Aorta (tissue), 5 donors: Measurements from ENCODE around the gene FBXW8. TPM values are rescaled to one million over a fixed set of nuclear protein-coding genes. Genes with fewer than 3 reads are reported as not detected.
"Not testable (repeated sequence)": the region's sequence is repeated elsewhere in the genome, so short reads cannot be mapped to it uniquely, and the experiment has no call there.

Experiments
- ATAC-seq: fragments of 200-7000 bp; cut with Tn5 transposase; one replicate; pipeline ENCODE4 v1.9.1; 2022; ENCODE audit warnings: moderate library complexity; ENCODE audit not compliant: low FRiP score
- DNase-seq, 2 donors: peaks; one replicate each; pipeline ENCODE4 v3.0.0-alpha.2; 2020
- H3K27ac ChIP-seq, 2 donors: one replicate each; pipeline ENCODE4 v1.5.1; 2013; ENCODE audit warnings: low read length in 2 of 2, mild to moderate bottlenecking in 2 of 2, moderate library complexity in 2 of 2, control low read depth in 1 of 2, inconsistent platforms in 1 of 2, low read depth in 1 of 2
- H3K27me3 ChIP-seq, 2 donors: one replicate each; pipeline ENCODE4 v1.6.1; 2013; ENCODE audit warnings: control low read depth in 1 of 2, low read length in 1 of 2, mild to moderate bottlenecking in 1 of 2, moderate library complexity in 1 of 2; ENCODE audit not compliant: insufficient read depth in 2 of 2, control insufficient read depth in 1 of 2
- H3K36me3 ChIP-seq, 2 donors: one replicate each; pipeline ENCODE4 v1.6.1; 2013; ENCODE audit warnings: control low read depth in 1 of 2, low read length in 1 of 2, mild to moderate bottlenecking in 1 of 2; ENCODE audit not compliant: insufficient read depth in 2 of 2, control insufficient read depth in 1 of 2
- H3K4me1 ChIP-seq, 2 donors: one replicate each; pipeline ENCODE4 v1.6.1; 2013; ENCODE audit warnings: low read length in 2 of 2, control low read depth in 1 of 2, mild to moderate bottlenecking in 1 of 2, moderate library complexity in 1 of 2; ENCODE audit not compliant: insufficient read depth in 2 of 2, control insufficient read depth in 1 of 2
- H3K4me3 ChIP-seq, 2 donors: one replicate each; pipeline ENCODE4 v1.5.1; 2013; ENCODE audit warnings: low read length in 2 of 2, control low read depth in 1 of 2, mild to moderate bottlenecking in 1 of 2
- H3K9me3 ChIP-seq: one replicate; pipeline ENCODE4 v1.6.1; 2013; ENCODE audit warnings: mild to moderate bottlenecking, low read length; ENCODE audit not compliant: control insufficient read depth
- WGBS, 2 donors: extraction: QIAGEN DNeasy Blood & Tissue Kit; methylation state at CpG; one replicate each; pipeline ENCODE4 v1.1.7; 2013; 5-methylcytosine and 5-hydroxymethylcytosine counted together
- intact Hi-C, 2 donors: fragments of 100-400 bp; cut with DNase I; formaldehyde crosslinking; loops; one replicate each; pipeline versions ENCODE4 v1.14.2 to v1.15.0; 2022
- polyA plus RNA-seq, 2 donors: library from polyadenylated mRNA; stranded (reverse); fragments of 200-250 nt; gene quantifications; one replicate each; pipeline ENCODE4 v1.2.3, GENCODE V29; 2013
- total RNA-seq, 2 donors: library from RNA; stranded (reverse); fragmentation: NEBNext Ultra II Directional; extraction: Animal tissue kit (Norgen Biotek cat#: 25700); gene quantifications; one replicate each; pipeline ENCODE4 v1.2.1, GENCODE V29; 2021
- donor health status: healthy with polysubstance abuse.
- donor health status: Bipolar disorder and iron deficiency.
- donor health status: DM: no; HTN: no; CAD: no.
- donor health status: DM: no; HTN: no; CAD: no.
- donor health status: DM: yes; HTN: yes; CAD: no.

The FBXW8 gene
- total and polyA plus RNA-seq, 4 donors, result 2.3 to 18.7 (median 8.6) TPM

DNA sequence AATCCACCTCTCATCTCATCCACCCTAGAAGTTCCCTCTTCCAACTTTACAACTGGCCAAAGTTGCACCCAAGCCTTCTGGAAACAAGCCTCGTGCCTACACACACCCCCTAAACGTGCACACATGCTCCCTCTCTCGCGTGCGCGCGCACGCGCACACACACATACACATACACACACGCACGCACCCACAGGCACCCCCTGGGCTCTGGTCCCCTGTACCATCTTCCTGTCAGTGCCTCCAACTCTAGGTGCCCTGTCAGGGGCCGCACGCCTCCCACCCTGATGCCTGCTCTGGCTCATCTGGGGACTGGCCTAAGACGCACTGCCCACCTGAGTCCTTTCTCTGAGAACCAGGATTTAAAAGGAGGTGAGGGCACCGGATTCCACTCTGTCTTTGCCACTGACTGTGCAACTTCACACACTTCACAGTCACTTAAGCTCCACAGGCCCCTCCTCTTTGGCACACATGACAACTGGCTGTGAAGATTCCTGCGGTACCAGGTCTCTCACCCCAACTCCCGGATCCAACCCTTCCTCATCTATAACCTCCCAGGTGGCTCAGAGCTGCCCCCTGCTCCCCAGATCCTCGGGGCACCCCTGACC lies 142.9 kb downstream of the FBXW8 start:
- WGBS, 2 donors, result 87 to 93% methylated on average over 18 of the region's 18 CpGs
- Histone ChIP-seq H3K4me3 (no peak overlapping the region), H3K27ac (no peak overlapping the region), H3K4me1 (no peaks in the 10 kb centered on the region), H3K9me3 (no peaks in the 10 kb centered on the region), H3K27me3 (no peaks in the 10 kb centered on the region), H3K36me3 (no peaks in the 10 kb centered on the region)
- intact Hi-C loops, result no loop called here
- ATAC-seq (no peak), DNase-seq (no peak)

DNA sequence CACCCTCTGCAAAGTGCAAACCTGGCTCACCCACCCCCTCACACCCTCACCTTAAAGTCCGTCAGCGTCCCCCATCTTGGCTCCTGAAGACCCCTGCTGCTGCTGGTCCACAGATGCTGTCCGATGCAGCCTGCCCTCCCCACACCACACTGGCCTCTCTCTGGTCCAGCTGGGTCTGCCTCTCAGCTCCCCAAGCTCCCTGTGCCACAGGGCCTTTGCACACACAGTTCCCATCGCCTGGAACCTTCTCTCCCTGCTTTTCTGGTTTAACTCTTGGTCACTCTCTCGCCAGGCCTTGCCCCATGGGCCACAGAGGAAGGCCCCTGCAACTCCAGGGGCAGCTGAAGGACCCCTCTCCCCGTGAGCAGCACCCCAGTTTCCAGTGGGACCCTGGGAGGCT lies 143.5 kb downstream of the FBXW8 start:
- Histone ChIP-seq H3K4me3 (no peak overlapping the region), H3K9me3 (no peaks in the 10 kb centered on the region), H3K36me3 (no peaks in the 10 kb centered on the region), H3K27ac (no peak overlapping the region), H3K27me3 (no peaks in the 10 kb centered on the region), H3K4me1 (no peaks in the 10 kb centered on the region)
- no peak for ATAC-seq
- no peak for DNase-seq
- 96% methylated on average over 6 of the region's 6 CpGs for WGBS, 2 donors
- intact Hi-C loops, result no loop called here

DNA sequence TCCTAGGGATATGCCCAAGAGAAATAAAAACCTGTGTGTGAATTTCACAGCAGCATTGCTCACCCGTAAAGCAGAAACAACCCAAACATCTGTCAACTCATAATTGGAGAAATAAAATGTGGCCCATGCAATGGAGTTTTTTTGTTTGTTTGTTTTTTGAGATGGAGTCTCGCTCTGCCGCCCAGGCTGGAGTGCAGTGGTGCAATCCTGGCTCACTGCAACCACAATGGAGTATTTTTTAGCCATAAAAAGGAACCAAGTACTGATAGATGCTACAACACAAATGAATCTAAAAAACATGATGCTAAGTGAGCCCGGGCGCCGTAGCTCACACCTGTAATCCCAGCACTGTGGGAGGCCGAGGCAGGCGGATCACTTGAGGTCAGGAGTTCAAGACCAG lies 146.9 kb downstream of the FBXW8 start:
- H3K4me1 ChIP-seq, H3K4me3 ChIP-seq, H3K9me3 ChIP-seq, ATAC-seq, H3K36me3 ChIP-seq, H3K27me3 ChIP-seq, intact Hi-C loops, DNase-seq, H3K27ac ChIP-seq: not testable (repeated sequence)
- 92 to 93% methylated on average over 8 of the region's 8 CpGs for WGBS, 2 donors

DNA sequence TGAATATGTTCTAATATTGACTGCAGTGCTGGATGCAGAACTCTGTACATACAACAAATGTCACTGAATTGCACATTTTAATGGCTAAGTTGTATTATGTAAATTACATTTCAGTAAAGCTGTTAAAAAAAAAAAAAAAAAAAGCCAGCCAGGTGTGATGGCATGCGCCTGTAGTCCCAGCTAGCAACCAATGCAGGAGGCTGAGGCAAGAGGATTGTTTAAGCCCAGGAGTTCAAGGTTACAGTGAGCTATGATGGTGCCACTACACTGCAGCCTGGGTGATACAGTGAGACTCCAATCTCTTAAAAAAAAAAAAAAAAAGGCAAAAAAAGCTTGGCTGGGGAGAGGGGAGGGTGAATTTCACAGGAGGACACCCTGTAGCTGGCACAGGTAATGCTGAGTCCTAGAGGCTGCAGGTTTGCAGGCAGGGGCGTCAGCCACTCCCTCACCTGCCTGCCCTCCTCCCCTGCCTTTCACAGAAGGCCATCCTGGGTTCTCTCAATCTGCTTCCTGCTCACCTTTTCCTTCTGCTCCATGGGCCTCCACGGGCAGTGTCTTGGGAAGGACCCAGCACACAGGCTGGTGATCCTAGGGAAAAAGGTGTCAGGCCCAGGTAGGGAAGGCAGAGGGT lies 147.8 kb downstream of the FBXW8 start:
- H3K36me3 ChIP-seq, result no peaks in the 10 kb centered on the region
- no peak overlapping the region for H3K4me3 ChIP-seq
- H3K27me3 ChIP-seq, result no peaks in the 10 kb centered on the region
- DNase-seq, result no peak
- intact Hi-C loops, result no loop called here
- H3K4me1 ChIP-seq, result no peaks in the 10 kb centered on the region
- 88 to 89% methylated on average over 3 of the region's 3 CpGs for WGBS, 2 donors
- ATAC-seq, result no peak
- H3K9me3 ChIP-seq, result no peaks in the 10 kb centered on the region
- H3K27ac ChIP-seq, result no peak overlapping the region

DNA sequence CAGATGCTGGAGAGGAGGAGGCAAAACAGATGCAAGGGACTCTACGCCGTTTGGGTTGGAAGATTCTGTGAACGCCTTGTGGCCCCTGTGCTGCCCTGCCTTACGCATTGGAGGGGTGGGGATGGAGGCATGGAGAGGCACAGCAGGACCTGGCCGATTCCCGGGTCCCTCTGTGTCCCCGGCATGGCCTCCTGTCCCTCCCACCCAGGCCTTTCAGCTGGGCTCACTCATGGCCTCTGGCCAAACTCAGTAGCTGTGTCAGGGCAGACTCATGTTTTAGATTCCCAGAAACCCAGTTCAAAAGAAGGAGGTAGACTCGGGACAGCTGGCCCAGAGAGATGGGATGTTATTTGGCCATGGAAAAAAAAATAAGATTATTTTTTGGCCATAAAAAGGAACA lies 148.4 kb downstream of the FBXW8 start:
- no peak for ATAC-seq
- WGBS, 2 donors, result 36 to 45% methylated on average over 8 of the region's 8 CpGs
- no peaks in the 10 kb centered on the region for H3K27me3 ChIP-seq
- H3K4me3 ChIP-seq, result no peak overlapping the region
- H3K36me3 ChIP-seq, result no peaks in the 10 kb centered on the region
- no peak for DNase-seq
- no peaks in the 10 kb centered on the region for H3K4me1 ChIP-seq
- H3K9me3 ChIP-seq, result no peaks in the 10 kb centered on the region
- H3K27ac ChIP-seq, result no peak overlapping the region
- intact Hi-C loops, result no loop called here

DNA sequence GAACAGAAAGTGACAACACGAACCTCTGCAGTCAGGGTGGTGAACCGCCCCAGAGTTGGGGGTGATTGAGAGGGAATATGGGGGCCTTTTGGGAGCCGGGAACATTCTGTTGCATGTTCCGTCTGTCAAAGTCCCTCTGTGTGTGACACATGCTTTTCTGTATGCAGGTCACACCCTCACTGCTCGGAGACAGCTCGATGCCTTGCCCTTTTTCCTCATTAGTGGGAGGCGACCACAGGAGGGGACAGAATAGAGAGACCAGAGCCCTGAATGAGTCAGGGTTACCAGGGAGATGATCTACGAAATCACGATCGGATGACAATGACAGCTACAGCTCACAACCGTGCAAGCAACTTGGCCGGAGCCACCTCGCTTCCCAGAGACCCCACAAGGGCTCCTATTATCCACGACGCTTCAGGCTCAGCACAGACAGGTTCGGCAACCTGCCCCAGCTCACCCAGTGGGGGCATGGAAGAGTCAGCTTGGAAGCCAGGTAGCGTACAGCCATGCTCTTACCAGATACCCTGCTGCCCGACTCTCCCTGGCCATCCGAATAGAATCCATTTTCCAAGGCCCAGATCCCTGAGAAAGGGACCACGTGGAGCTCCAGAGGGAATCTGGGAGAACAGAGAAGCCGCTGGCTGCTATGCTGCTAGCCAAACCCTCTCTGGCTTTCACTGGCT lies 149.6 kb downstream of the FBXW8 start:
- Histone ChIP-seq H3K27ac (no peak overlapping the region), H3K9me3 (no peaks in the 10 kb centered on the region), H3K27me3 (no peaks in the 10 kb centered on the region), H3K36me3 (no peaks in the 10 kb centered on the region), H3K4me1 (no peaks in the 10 kb centered on the region), H3K4me3 (no peak overlapping the region)
- ATAC-seq (no peak), DNase-seq (no peak)
- 77 to 82% methylated on average over 21 of the region's 21 CpGs for WGBS, 2 donors
- intact Hi-C loops, result no loop called here

DNA sequence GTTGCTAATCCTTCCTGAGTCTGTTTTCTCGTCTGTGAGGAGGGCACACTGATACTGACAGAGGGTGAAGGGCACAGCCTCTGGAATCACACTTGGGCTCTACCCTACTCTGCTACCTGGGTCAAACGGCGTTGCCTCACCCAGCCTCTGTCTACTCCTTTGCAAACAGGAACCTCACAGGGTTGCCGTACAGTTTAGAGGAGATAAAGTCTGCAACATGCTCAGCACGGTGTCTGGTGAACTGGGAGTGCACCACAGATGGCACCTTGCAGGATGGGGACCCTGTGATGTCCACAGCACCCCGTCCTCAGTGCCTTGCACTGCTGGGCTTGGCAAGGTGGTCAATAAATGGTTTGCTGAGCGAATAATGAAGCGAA lies 150.2 kb downstream of the FBXW8 start:
- ATAC-seq (no peak), DNase-seq (no peak)
- H3K27me3 ChIP-seq, result no peaks in the 10 kb centered on the region
- intact Hi-C loops, result no loop called here
- H3K4me3 ChIP-seq, result no peak overlapping the region
- no peak overlapping the region for H3K27ac ChIP-seq
- 80 to 82% methylated on average over 8 of the region's 8 CpGs for WGBS, 2 donors
- no peaks in the 10 kb centered on the region for H3K4me1 ChIP-seq
- H3K9me3 ChIP-seq, result no peaks in the 10 kb centered on the region
- H3K36me3 ChIP-seq, result no peaks in the 10 kb centered on the region

DNA sequence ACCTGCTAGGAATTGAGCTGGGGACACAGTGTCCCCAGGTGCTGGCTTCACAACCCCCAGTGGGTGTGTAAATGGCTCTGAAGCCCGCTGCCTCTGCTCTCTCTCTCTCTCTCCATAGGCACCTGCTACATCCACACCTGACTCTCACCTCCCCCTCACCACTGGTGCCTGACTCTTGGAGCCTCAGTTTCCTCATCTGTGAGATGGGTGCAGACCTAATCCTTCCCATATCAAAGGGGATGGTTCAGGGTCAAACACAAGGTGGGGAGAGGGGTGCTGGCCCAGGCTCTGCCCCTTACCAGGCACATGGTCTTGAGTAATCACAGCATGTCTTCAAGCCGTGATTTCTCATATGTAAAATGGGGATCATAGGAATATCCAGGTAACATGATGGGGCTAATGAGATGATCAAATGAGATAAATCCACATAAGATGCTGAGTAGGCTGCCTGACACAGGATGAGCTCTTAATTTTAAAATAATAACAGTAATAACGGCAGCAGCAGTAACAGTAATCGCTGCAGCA lies 150.9 kb downstream of the FBXW8 start:
- H3K27me3 ChIP-seq, result no peaks in the 10 kb centered on the region
- 92 to 94% methylated on average over 4 of the region's 4 CpGs for WGBS, 2 donors
- DNase-seq (no peak), ATAC-seq (no peak)
- no peaks in the 10 kb centered on the region for H3K4me1 ChIP-seq
- no peaks in the 10 kb centered on the region for H3K36me3 ChIP-seq
- no peak overlapping the region for H3K27ac ChIP-seq
- no peaks in the 10 kb centered on the region for H3K9me3 ChIP-seq
- intact Hi-C loops, result no loop called here
- H3K4me3 ChIP-seq, result no peak overlapping the region
